HG03045 (cell line): ENCODE data around the gene SRSF5.
A peak's percentile ranks its signal among the peaks of the same experiment; 100 is the strongest.
"Not testable (repeated sequence)": the region's sequence is repeated elsewhere in the genome, so short reads cannot be mapped to it uniquely, and the experiment has no call there.

Source experiments
- ATAC-seq: cut with Tn5 transposase; IDR thresholded peaks from one replicate; pipeline ENCODE4 v1.9.1; 2021; ENCODE audit warnings: mild to moderate bottlenecking, moderate library complexity; ENCODE audit not compliant: unreplicated experiment

Gene SRSF5

GRCh38 chr14:69766984-69767368 is at the start of gene SRSF5:
Gene SRSF5, plus strand, starts transcription at chr14:69767142. Its CDS starts 1,015 bp downstream, at chr14:69768157.
- ATAC-seq = peak; percentile 83

- not testable (repeated sequence) for ATAC-seq
Measured at GRCh38 chr14:69718614-69719013, 48.3 kb upstream of the SRSF5 start.

- no peak for ATAC-seq
Measured at GRCh38 chr14:69719501-69719951, 47.4 kb upstream of the SRSF5 start.

GRCh38 chr14:69720912-69721311 is 46.0 kb upstream of the SRSF5 start:
- ATAC-seq = no peak

- peak; percentile 83 for ATAC-seq
Measured at GRCh38 chr14:69726761-69727511, 40.0 kb upstream of the SRSF5 start.

- no peak for ATAC-seq
Measured at GRCh38 chr14:69727860-69728259, 39.1 kb upstream of the SRSF5 start.

GRCh38 chr14:69731919-69732598 is 34.9 kb upstream of the SRSF5 start:
- ATAC-seq = not testable (repeated sequence)

- not testable (repeated sequence) for ATAC-seq
Measured at GRCh38 chr14:69736405-69736804, 30.5 kb upstream of the SRSF5 start.

- ATAC-seq = no peak
Measured at GRCh38 chr14:69741055-69741454, 25.9 kb upstream of the SRSF5 start.

GRCh38 chr14:69749956-69750355 is 17.0 kb upstream of the SRSF5 start:
- no peak for ATAC-seq

GRCh38 chr14:69750495-69750894 is 16.4 kb upstream of the SRSF5 start:
- no peak for ATAC-seq

- no peak for ATAC-seq
Measured at GRCh38 chr14:69752773-69753172, 14.2 kb upstream of the SRSF5 start.

- ATAC-seq = no peak
Measured at GRCh38 chr14:69753860-69754259, 13.1 kb upstream of the SRSF5 start.

- ATAC-seq = no peak
Measured at GRCh38 chr14:69754487-69754886, 12.5 kb upstream of the SRSF5 start.

- ATAC-seq = no peak
Measured at GRCh38 chr14:69755296-69755695, 11.6 kb upstream of the SRSF5 start.

- no peak for ATAC-seq
Measured at GRCh38 chr14:69755784-69756183, 11.2 kb upstream of the SRSF5 start.

- ATAC-seq = no peak
Measured at GRCh38 chr14:69756298-69756697, 10.6 kb upstream of the SRSF5 start.

GRCh38 chr14:69760810-69761209 is 6.1 kb upstream of the SRSF5 start:
- ATAC-seq = no peak

- ATAC-seq = no peak
Measured at GRCh38 chr14:69763761-69764510, 3.0 kb upstream of the SRSF5 start.

- ATAC-seq = peak; percentile 73
Measured at GRCh38 chr14:69767369-69767999, 542 bp downstream of the SRSF5 start.

GRCh38 chr14:69768873-69769272 is 1.9 kb downstream of the SRSF5 start:
- no peak for ATAC-seq
